Natural killer cell (primary cell): ENCODE results near the gene VSIG10L. TPM values are rescaled to one million over a fixed set of nuclear protein-coding genes. Genes with fewer than 3 reads are reported as not detected.

Experiments used
- ATAC-seq, 3 donors: fragments of 150-1000 bp in 2 of 3; fragments of 200-7000 bp in 1 of 3; cut with Tn5 transposase; 1 replicate in 1 of 3; 2 replicates in 2 of 3; pipeline ENCODE4 v1.10.0; 2021; ENCODE audit warnings: mild to moderate bottlenecking in 2 of 3, moderate library complexity in 2 of 3
- DNase-seq, 2 donors: peaks; one replicate each; pipeline versions ENCODE4 v3.0.0 to v3.0.0-alpha.2; 2013 to 2021; ENCODE audit warnings: mixed read lengths in 1 of 2
- H3K27ac ChIP-seq: one replicate; pipeline ENCODE4 v1.5.1; 2013; ENCODE audit warnings: mild to moderate bottlenecking, low read length
- H3K27me3 ChIP-seq: one replicate; pipeline ENCODE4 v1.6.1; 2013; ENCODE audit warnings: low read length; ENCODE audit not compliant: control insufficient read depth, insufficient read depth
- H3K36me3 ChIP-seq: one replicate; pipeline ENCODE4 v1.6.1; 2013; ENCODE audit warnings: low read length; ENCODE audit not compliant: control insufficient read depth, insufficient read depth
- H3K4me1 ChIP-seq: one replicate; pipeline ENCODE4 v1.6.1; 2013; ENCODE audit warnings: low read length; ENCODE audit not compliant: control insufficient read depth, insufficient read depth
- H3K4me3 ChIP-seq: one replicate; pipeline ENCODE4 v1.5.1; 2013; ENCODE audit warnings: low read length
- H3K9me3 ChIP-seq: one replicate; pipeline ENCODE4 v1.6.1; 2013; ENCODE audit warnings: low read length; ENCODE audit not compliant: control insufficient read depth, insufficient read depth
- H3K27ac Mint-ChIP-seq, 2 donors: one replicate each; pipeline ENCODE4 v1.8.0; 2022; ENCODE audit warnings: mild to moderate bottlenecking in 2 of 2, mixed read lengths in 2 of 2, moderate library complexity in 1 of 2
- H3K27me3 Mint-ChIP-seq, 2 donors: one replicate each; pipeline ENCODE4 v1.8.0; 2022; ENCODE audit warnings: low read depth in 2 of 2, mixed read lengths in 2 of 2
- H3K36me3 Mint-ChIP-seq: one replicate; pipeline ENCODE4 v1.8.0; 2022; ENCODE audit warnings: mixed read lengths
- H3K4me1 Mint-ChIP-seq, 2 donors: one replicate each; pipeline ENCODE4 v1.8.0; 2022; ENCODE audit warnings: mixed read lengths in 2 of 2
- H3K4me3 Mint-ChIP-seq: one replicate; pipeline ENCODE4 v1.8.0; 2022; ENCODE audit warnings: mild to moderate bottlenecking, moderate library complexity, mixed read lengths
- H3K9me3 Mint-ChIP-seq, 2 donors: one replicate each; pipeline ENCODE4 v1.8.0; 2022; ENCODE audit warnings: mixed read lengths in 2 of 2
- CTCF ChIP-seq: fragments of 200-600 bp; IDR thresholded peaks from one replicate; pipeline ENCODE4 v1.8.0; 2022; ENCODE audit warnings: antibody characterized with exemption
- WGBS: methylation state at CpG from one replicate; pipeline ENCODE4 v1.1.7; 2013; ENCODE audit warnings: missing lambda C conversion rate; ENCODE audit not compliant: insufficient coverage; 5-methylcytosine and 5-hydroxymethylcytosine counted together
- intact Hi-C: fragments of 100-400 bp; cut with micrococcal nuclease; formaldehyde crosslinking; loops from one replicate; pipeline ENCODE4 v1.14.2; 2022
- total RNA-seq, 4 donors: library from RNA; stranded (reverse); fragments of 120-200 nt in 1 of 4; gene quantifications; one replicate each; pipeline versions ENCODE4 v1.2.3 to v1.2.4, GENCODE V29; 2013 to 2022

The VSIG10L gene
- total RNA-seq, 3 donors from 2014 or later (not counting 1 experiment from before 2014, with no cell fraction given): 0.52 to 0.68 TPM; not detected in 1

GRCh38 chr19:51331193-51331592 lies 10.7 kb downstream of the VSIG10L start:
- no peak for TF ChIP-seq CTCF
- Mint-ChIP-seq H3K4me1 (peaks cover 9 to 17% of the 10 kb centered on the region in 2 donors), H3K36me3 (no peaks in the 10 kb centered on the region), H3K4me3 (no peak overlapping the region), H3K9me3 (no peaks in the 10 kb centered on the region), H3K27ac (no peak overlapping the region), H3K27me3 (peaks cover 26 to 28% of the 10 kb centered on the region in 2 donors)
- H3K4me3 ChIP-seq: no peak overlapping the region
- H3K27me3 ChIP-seq: peaks cover 17% of the 10 kb centered on the region
- ATAC-seq (no peak), DNase-seq (no peak)
- peaks cover 20% of the 10 kb centered on the region for H3K4me1 ChIP-seq
- H3K27ac ChIP-seq: no peak overlapping the region
- no peaks in the 10 kb centered on the region for H3K9me3 ChIP-seq
- H3K36me3 ChIP-seq: no peaks in the 10 kb centered on the region
- 81% methylated on average over 3 of the region's 3 CpGs for WGBS
- intact Hi-C loops: no loop called here

GRCh38 chr19:51330366-51330765 lies 11.6 kb downstream of the VSIG10L start:
- H3K27me3 Mint-ChIP-seq: peaks cover 26 to 33% of the 10 kb centered on the region in 2 donors
- peaks cover 20% of the 10 kb centered on the region for H3K4me1 ChIP-seq
- H3K36me3 ChIP-seq: no peaks in the 10 kb centered on the region
- peaks cover 9 to 22% of the 10 kb centered on the region in 2 donors for H3K4me1 Mint-ChIP-seq
- H3K4me3 Mint-ChIP-seq: no peak overlapping the region
- H3K27me3 ChIP-seq: peaks cover 20% of the 10 kb centered on the region
- no peak for TF ChIP-seq CTCF
- H3K36me3 Mint-ChIP-seq: no peaks in the 10 kb centered on the region
- DNase-seq: no peak
- 97% methylated on average over 4 of the region's 4 CpGs for WGBS
- no peak overlapping the region for H3K27ac Mint-ChIP-seq
- ATAC-seq: no peak
- intact Hi-C loops: no loop called here
- H3K9me3 ChIP-seq: no peaks in the 10 kb centered on the region
- no peak overlapping the region for H3K27ac ChIP-seq
- H3K4me3 ChIP-seq: no peak overlapping the region
- H3K9me3 Mint-ChIP-seq: no peaks in the 10 kb centered on the region

GRCh38 chr19:51329411-51329810 lies 12.5 kb downstream of the VSIG10L start:
- Mint-ChIP-seq H3K36me3 (no peaks in the 10 kb centered on the region), H3K4me3 (no peak overlapping the region), H3K9me3 (no peaks in the 10 kb centered on the region), H3K4me1 (peaks cover 9 to 22% of the 10 kb centered on the region in 2 donors), H3K27me3 (peaks cover 28 to 30% of the 10 kb centered on the region in 2 donors), H3K27ac (no peak overlapping the region)
- Histone ChIP-seq H3K4me1 (peaks cover 20% of the 10 kb centered on the region), H3K9me3 (no peaks in the 10 kb centered on the region), H3K4me3 (no peak overlapping the region), H3K27me3 (peaks cover 20% of the 10 kb centered on the region), H3K27ac (no peak overlapping the region), H3K36me3 (no peaks in the 10 kb centered on the region)
- ATAC-seq (no peak), DNase-seq (no peak)
- intact Hi-C loops: no loop called here
- no peak for TF ChIP-seq CTCF
- WGBS: 79% methylated on average over 5 of the region's 5 CpGs
